Astrocyte (in vitro differentiated cells and primary cell): ENCODE measurements around the gene RAB38. TPM values are rescaled to one million over a fixed set of nuclear protein-coding genes. Genes with fewer than 3 reads are reported as not detected.

Experiments used
- DNase-seq: peaks from one replicate; pipeline ENCODE4 v3.0.0-alpha.2; 2010; ENCODE audit warnings: low read depth
- FAIRE-seq: peaks from 2 replicates; lab custom pipeline; 2011; peaks lifted over from hg19 to GRCh38; lab: Jason Lieb, UNC
- H2AFZ ChIP-seq: 2 replicates; pipeline ENCODE4 v1.6.0; 2012; ENCODE audit warnings: low read depth, low read length, inconsistent platforms
- H3K27ac ChIP-seq: 2 replicates; pipeline ENCODE4 v1.5.1; 2011; ENCODE audit warnings: low read depth, low read length, inconsistent platforms
- H3K27me3 ChIP-seq: 2 replicates; pipeline ENCODE4 v1.6.0; 2011; ENCODE audit warnings: low read length, inconsistent platforms; ENCODE audit not compliant: insufficient read depth
- H3K36me3 ChIP-seq: 2 replicates; pipeline ENCODE4 v1.5.1; 2011; ENCODE audit warnings: low read length, inconsistent platforms; ENCODE audit not compliant: insufficient read depth
- H3K4me1 ChIP-seq: 2 replicates; pipeline ENCODE4 v1.5.1; 2011; ENCODE audit warnings: low read length, inconsistent platforms; ENCODE audit not compliant: insufficient read depth
- H3K4me2 ChIP-seq: 2 replicates; pipeline ENCODE4 v1.6.0; 2012; ENCODE audit warnings: low read length, inconsistent platforms
- H3K4me3 ChIP-seq: 2 replicates; pipeline ENCODE4 v1.5.1; 2011; ENCODE audit warnings: low read depth, mild to moderate bottlenecking, low read length, inconsistent platforms; ENCODE audit not compliant: insufficient read depth
- H3K79me2 ChIP-seq: 2 replicates; pipeline ENCODE4 v1.6.0; 2012; ENCODE audit warnings: mild to moderate bottlenecking, low read length, inconsistent platforms; ENCODE audit not compliant: insufficient read depth
- H3K9ac ChIP-seq: 2 replicates; pipeline ENCODE4 v1.6.0; 2012; ENCODE audit warnings: mild to moderate bottlenecking, low read length, inconsistent platforms
- H3K9me3 ChIP-seq: 2 replicates; pipeline ENCODE4 v1.5.1; 2012; ENCODE audit warnings: low read depth, mild to moderate bottlenecking, low read length, inconsistent platforms; ENCODE audit not compliant: insufficient read depth
- H4K20me1 ChIP-seq: 2 replicates; pipeline ENCODE4 v1.6.0; 2012; ENCODE audit warnings: low read length, inconsistent platforms; ENCODE audit not compliant: insufficient read depth
- H3K27ac Mint-ChIP-seq: one replicate; pipeline ENCODE4 v1.8.0; 2021; ENCODE audit warnings: mild to moderate bottlenecking, mixed read lengths; ENCODE audit not compliant: unreplicated experiment
- H3K27me3 Mint-ChIP-seq: one replicate; pipeline ENCODE4 v1.8.0; 2021; ENCODE audit warnings: low read depth, mixed read lengths; ENCODE audit not compliant: unreplicated experiment
- H3K36me3 Mint-ChIP-seq: one replicate; pipeline ENCODE4 v1.8.0; 2021; ENCODE audit warnings: low read depth, mixed read lengths; ENCODE audit not compliant: unreplicated experiment
- H3K4me1 Mint-ChIP-seq: one replicate; pipeline ENCODE4 v1.8.0; 2021; ENCODE audit warnings: low read depth, mixed read lengths; ENCODE audit not compliant: unreplicated experiment
- H3K4me3 Mint-ChIP-seq: one replicate; pipeline ENCODE4 v1.8.0; 2021; ENCODE audit warnings: mild to moderate bottlenecking, moderate library complexity, mixed read lengths; ENCODE audit not compliant: unreplicated experiment
- H3K9me3 Mint-ChIP-seq: one replicate; pipeline ENCODE4 v1.8.0; 2021; ENCODE audit warnings: mild to moderate bottlenecking, mixed read lengths; ENCODE audit not compliant: unreplicated experiment
- EZH2 ChIP-seq: IDR thresholded peaks from 2 replicates; pipeline ENCODE4 v1.6.1; 2012; ENCODE audit warnings: mild to moderate bottlenecking, low read length, inconsistent platforms; ENCODE audit not compliant: insufficient read depth
- total RNA-seq: library from RNA; stranded (reverse); gene quantifications from 2 replicates; pipeline ENCODE4 v1.2.1, GENCODE V29; 2021
- TF ChIP-seq, protein P1 (sequence below): IDR thresholded peaks from 2 replicates; pipeline ENCODE4 v1.5.1; 2011; ENCODE audit warnings: low read depth, mild to moderate bottlenecking, inconsistent platforms, low read length, moderate library complexity; ENCODE audit not compliant: insufficient read depth

Gene RAB38
- total RNA-seq, 1 donor from 2014 or later, result 3.2 TPM

DNA sequence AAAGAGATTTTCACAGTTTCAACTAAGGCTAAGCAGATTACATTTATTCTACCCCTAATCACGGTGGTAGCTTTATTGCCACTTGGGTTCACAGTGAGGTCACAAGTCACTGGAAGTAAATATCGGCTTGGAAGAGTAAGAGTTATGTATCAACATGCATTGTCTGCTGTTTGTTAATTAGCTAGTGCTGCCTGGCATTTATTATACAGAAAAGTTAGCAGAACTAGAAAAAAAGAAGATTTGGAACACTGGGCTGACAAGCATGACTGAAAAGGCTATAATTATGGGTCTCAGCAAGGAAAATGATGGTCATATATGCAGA is 13.7 kb upstream of the RAB38 start:
- no peak overlapping the region for H2AFZ ChIP-seq
- H3K9me3 ChIP-seq, result no peaks in the 10 kb centered on the region
- H3K4me2 ChIP-seq, result no peak overlapping the region
- no peaks in the 10 kb centered on the region for H3K36me3 ChIP-seq
- DNase-seq (no peak), FAIRE-seq (no peak)
- no peaks in the 10 kb centered on the region for H3K9me3 Mint-ChIP-seq
- no peak overlapping the region for H3K27ac Mint-ChIP-seq
- no peaks in the 10 kb centered on the region for H4K20me1 ChIP-seq
- no peak overlapping the region for H3K4me3 Mint-ChIP-seq
- H3K36me3 Mint-ChIP-seq, result no peaks in the 10 kb centered on the region
- H3K4me3 ChIP-seq, result no peak overlapping the region
- TF ChIP-seq, protein P1, sequence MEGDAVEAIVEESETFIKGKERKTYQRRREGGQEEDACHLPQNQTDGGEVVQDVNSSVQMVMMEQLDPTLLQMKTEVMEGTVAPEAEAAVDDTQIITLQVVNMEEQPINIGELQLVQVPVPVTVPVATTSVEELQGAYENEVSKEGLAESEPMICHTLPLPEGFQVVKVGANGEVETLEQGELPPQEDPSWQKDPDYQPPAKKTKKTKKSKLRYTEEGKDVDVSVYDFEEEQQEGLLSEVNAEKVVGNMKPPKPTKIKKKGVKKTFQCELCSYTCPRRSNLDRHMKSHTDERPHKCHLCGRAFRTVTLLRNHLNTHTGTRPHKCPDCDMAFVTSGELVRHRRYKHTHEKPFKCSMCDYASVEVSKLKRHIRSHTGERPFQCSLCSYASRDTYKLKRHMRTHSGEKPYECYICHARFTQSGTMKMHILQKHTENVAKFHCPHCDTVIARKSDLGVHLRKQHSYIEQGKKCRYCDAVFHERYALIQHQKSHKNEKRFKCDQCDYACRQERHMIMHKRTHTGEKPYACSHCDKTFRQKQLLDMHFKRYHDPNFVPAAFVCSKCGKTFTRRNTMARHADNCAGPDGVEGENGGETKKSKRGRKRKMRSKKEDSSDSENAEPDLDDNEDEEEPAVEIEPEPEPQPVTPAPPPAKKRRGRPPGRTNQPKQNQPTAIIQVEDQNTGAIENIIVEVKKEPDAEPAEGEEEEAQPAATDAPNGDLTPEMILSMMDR, result no peak
- no peak for TF ChIP-seq EZH2
- no peaks in the 10 kb centered on the region for H3K27me3 Mint-ChIP-seq
- H3K27ac ChIP-seq, result no peak overlapping the region
- no peaks in the 10 kb centered on the region for H3K4me1 ChIP-seq
- H3K79me2 ChIP-seq, result no peaks in the 10 kb centered on the region
- no peaks in the 10 kb centered on the region for H3K27me3 ChIP-seq
- H3K4me1 Mint-ChIP-seq, result no peaks in the 10 kb centered on the region
- no peak overlapping the region for H3K9ac ChIP-seq

- DNase-seq, result peak; percentile 29
- H3K27ac Mint-ChIP-seq, result no peak overlapping the region
These were observed 13.1 kb upstream of the RAB38 start for GRCh38 chr11:88188251-88188931.

DNA sequence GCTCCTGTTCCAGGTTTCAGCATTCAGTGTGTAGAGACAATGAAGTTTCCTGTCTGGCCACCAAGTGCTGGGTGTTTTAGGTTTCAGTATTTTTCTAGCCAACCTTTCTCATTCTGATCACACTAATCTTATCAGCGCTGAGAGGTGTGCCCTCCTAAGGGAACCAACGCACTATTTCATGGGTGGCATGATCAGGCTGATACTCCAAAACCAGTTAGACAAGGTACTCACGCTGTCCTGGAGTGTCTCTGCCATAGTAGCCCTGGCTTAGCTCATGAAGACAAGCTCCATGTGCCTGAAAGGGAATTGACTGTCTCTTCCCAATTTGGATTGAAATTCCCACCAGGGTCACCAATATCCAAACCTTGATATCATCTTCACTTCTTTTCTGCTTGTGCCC is 8.0 kb upstream of the RAB38 start:
- no peak for TF ChIP-seq EZH2
- TF ChIP-seq, protein P1, result no peak
- Histone ChIP-seq H3K9ac (no peak overlapping the region), H3K4me3 (no peak overlapping the region), H4K20me1 (no peaks in the 10 kb centered on the region), H3K4me1 (peaks cover 9% of the 10 kb centered on the region), H3K27ac (no peak overlapping the region), H3K79me2 (no peaks in the 10 kb centered on the region), H3K4me2 (no peak overlapping the region), H3K27me3 (peaks cover 2% of the 10 kb centered on the region), H3K36me3 (no peaks in the 10 kb centered on the region), H3K9me3 (no peaks in the 10 kb centered on the region), H2AFZ (no peak overlapping the region)
- Mint-ChIP-seq H3K27me3 (peaks cover 2% of the 10 kb centered on the region), H3K4me1 (peaks cover 21% of the 10 kb centered on the region), H3K9me3 (no peaks in the 10 kb centered on the region), H3K27ac (no peak overlapping the region), H3K4me3 (no peak overlapping the region), H3K36me3 (no peaks in the 10 kb centered on the region)
- DNase-seq, result no peak
- FAIRE-seq, result no peak

More at GRCh38 chr11:88188251-88188931, 13.1 kb upstream of the RAB38 start:
- Mint-ChIP-seq H3K4me3 (no peak overlapping the region), H3K4me1 (no peaks in the 10 kb centered on the region), H3K9me3 (no peaks in the 10 kb centered on the region), H3K27me3 (peaks cover 2% of the 10 kb centered on the region), H3K36me3 (no peaks in the 10 kb centered on the region)
- no peaks in the 10 kb centered on the region for H3K79me2 ChIP-seq
- TF ChIP-seq, protein P1, result no peak
- TF ChIP-seq EZH2, result no peak
- no peaks in the 10 kb centered on the region for H3K9me3 ChIP-seq
- H3K27me3 ChIP-seq, result no peaks in the 10 kb centered on the region
- no peak overlapping the region for H2AFZ ChIP-seq
- no peaks in the 10 kb centered on the region for H4K20me1 ChIP-seq
- H3K4me3 ChIP-seq, result no peak overlapping the region
- H3K9ac ChIP-seq, result no peak overlapping the region
- FAIRE-seq, result no peak
- no peak overlapping the region for H3K27ac ChIP-seq
- H3K36me3 ChIP-seq, result no peaks in the 10 kb centered on the region
- no peaks in the 10 kb centered on the region for H3K4me1 ChIP-seq
- H3K4me2 ChIP-seq, result no peak overlapping the region
